Measurements from ENCODE around the gene NAT14.

Gene NAT14

DNA sequence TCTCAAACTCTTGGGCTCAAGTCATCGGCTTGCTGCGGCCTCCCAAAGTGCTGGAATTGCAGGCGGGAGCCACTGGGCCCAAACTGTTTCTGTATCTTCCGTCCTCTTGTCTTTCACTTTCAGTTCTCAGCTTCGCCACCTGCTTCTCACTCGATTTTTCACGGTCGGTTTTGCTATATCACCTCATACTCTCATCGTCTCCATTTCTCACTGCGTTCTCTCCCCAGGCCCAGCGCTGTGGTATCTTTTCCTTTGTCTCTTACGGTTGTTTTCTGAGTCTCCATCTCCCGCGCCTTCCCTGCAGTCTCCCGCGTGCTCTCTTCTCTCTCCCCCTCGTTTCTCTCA lies 18.1 kb downstream of the NAT14 start:
- TF ChIP-seq, protein P1, sequence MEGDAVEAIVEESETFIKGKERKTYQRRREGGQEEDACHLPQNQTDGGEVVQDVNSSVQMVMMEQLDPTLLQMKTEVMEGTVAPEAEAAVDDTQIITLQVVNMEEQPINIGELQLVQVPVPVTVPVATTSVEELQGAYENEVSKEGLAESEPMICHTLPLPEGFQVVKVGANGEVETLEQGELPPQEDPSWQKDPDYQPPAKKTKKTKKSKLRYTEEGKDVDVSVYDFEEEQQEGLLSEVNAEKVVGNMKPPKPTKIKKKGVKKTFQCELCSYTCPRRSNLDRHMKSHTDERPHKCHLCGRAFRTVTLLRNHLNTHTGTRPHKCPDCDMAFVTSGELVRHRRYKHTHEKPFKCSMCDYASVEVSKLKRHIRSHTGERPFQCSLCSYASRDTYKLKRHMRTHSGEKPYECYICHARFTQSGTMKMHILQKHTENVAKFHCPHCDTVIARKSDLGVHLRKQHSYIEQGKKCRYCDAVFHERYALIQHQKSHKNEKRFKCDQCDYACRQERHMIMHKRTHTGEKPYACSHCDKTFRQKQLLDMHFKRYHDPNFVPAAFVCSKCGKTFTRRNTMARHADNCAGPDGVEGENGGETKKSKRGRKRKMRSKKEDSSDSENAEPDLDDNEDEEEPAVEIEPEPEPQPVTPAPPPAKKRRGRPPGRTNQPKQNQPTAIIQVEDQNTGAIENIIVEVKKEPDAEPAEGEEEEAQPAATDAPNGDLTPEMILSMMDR (IDR thresholded peaks at IDR 0.05; ENCODE audit: low read depth, low read length), result no peak

DNA sequence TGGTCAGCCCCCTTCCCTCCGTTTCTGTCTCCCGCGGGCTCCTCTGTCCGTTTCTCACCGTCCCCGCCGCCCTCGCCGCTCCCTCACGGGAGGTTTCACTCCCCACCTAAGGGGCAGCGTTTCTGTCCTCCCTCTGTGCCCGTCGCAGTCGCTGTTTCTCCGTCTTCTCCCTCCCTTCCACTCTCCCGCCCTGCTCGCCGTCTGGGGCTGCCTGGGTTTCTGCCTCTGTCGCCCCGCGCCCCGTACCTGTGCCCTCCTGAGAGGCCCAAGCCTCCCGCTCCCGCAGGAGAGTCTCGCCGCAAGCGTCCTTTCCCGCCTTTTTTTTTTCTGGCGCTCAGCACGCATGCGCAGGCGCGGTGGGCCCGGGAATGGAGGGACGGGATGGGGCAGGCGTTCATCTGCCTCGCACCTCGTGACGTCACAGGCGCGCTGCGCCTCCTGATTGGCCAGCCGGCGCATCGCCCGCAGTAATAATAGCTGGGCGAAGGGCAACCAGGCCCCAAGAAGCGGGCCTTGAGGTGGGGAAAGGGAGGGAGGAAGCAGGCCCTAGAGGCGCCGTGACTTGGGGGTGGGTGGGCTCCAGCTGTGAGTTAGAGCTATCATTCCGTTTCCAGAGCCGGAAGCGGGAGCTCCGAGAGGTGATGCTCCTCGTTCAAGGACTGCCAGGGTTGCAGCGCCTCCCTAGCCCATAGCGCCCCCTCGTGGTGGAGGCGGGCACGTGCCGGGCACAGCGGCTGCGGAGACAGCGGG lies 18.7 kb downstream of the NAT14 start:
- TF ChIP-seq, protein P1 (IDR thresholded peaks at IDR 0.05; ENCODE audit: low read depth, low read length), result peak; percentile 93
- no peak for DNase-seq (ENCODE audit: extremely low read depth, low read depth)

More for the DNA sequence above, 18.1 kb downstream of the NAT14 start:
- DNase-seq (ENCODE audit: extremely low read depth, low read depth), result no peak

DNA sequence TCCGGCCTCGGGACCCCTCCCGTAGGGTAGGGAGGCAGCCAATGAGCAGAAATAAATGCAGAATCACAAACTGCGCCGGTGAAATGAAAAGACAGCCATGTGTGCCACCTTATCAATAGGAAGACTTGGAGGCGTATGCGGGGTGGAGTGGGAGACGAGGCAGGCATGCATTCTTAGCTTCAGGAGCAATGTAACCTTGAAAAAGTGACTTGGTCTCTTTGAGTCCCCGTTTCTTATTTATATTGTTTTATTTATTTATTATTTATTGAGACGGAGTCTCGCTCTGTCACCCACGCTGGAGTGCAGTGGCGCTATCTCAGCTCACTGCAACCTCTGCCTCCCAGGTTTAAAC lies 19.2 kb downstream of the NAT14 start:
- TF ChIP-seq, protein P1 (IDR thresholded peaks at IDR 0.05; ENCODE audit: low read depth, low read length), result no peak

DNA sequence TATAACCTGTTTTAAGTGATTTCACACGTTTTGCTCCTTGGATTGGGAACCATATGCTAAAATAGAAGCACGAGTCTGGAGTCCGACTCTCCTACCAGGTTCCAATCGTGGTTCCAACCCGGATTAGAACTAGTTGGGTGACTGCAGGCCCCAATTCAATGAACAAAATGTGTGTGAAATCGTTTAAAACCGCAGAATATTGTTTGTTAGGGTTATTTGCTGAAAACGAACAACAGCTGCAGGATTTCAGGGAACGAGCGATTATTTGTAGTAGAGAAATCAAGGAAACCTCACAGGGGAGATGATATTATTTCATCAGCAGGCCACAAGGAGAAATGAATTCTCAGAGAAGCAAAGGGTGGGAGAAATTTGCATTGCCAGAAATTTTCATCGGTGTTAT lies 20.0 kb downstream of the NAT14 start:
- TF ChIP-seq, protein P1 (IDR thresholded peaks at IDR 0.05; ENCODE audit: low read depth, low read length), result no peak
- DNase-seq (ENCODE audit: extremely low read depth, low read depth), result no peak

More for the DNA sequence above, 19.2 kb downstream of the NAT14 start:
- no peak for DNase-seq (ENCODE audit: extremely low read depth, low read depth)

DNA sequence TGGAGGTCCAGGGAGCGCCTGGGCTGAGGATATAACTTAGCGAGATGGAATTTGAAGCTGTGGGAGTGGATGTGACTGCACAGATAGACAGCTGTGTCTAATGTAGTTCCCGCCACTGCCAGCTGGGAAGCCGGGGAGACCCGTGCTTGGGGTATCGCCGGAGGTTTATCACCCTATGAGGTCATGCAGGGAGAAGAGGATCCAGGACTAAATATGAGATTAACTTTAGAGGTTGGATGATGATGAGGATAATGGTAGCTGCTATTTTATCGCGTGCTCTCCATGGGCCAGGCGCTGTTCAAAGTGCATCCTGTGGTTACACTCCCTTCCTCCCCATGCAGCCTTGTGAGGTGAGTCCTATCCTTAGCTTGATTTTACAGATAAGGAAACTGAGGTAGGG lies 23.1 kb downstream of the NAT14 start:
- TF ChIP-seq, protein P1 (IDR thresholded peaks at IDR 0.05; ENCODE audit: low read depth, low read length), result no peak
- DNase-seq (ENCODE audit: extremely low read depth, low read depth), result no peak

DNA sequence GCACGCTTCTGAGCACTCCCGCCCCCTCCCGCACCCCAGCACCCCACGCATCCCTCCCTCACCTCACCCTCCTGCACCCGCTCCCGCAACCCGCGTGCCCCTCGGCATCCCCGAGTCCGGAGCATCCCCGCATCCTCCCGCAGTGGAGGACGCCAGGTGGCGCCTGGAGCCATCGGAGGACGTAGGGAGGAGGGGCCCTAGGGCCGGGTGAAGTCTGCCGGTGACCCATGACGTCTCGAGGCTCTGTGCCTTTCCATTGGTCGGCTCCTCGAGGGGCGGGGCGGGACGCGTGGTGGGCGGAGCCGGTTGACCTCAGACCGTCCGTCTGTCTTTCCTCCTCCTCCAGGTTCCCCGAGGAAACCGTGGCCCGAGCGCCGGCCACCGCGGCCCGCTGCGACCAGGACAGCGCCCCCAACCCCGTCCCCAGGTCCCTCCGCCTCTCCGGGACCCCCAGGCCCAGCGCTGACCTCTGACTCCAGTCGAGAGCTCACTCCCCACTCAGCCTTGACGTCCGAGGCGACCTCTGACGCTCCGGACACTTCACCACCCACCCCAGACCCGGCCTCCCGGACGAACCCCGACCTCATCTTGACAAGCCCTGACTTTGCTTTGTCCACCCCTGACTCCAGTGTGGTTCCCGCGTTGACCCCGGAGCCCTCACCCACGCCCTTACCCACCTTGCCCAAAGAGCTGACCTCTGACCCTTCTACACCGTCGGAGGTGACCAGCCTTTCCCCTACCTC lies 32.1 kb downstream of the NAT14 start:
- peak; percentile 80 for DNase-seq (ENCODE audit: extremely low read depth, low read depth)
- TF ChIP-seq, protein P1 (IDR thresholded peaks at IDR 0.05; ENCODE audit: low read depth, low read length), result peak; percentile 92

All from AG09319 (cell line).